ENCODE data around the gene GLYR1.

GRCh38 chr16:4874666-4875065 lies 27.6 kb upstream of the GLYR1 start:
- TF ChIP-seq CTCF (IDR thresholded peaks at IDR 0.05; ENCODE audit: poor library complexity) (no peak), EZH2 (IDR thresholded peaks at IDR 0.05; ENCODE audit: borderline replicate concordance) (no peak)
